Activated naive CD4-positive, alpha-beta T cell treated with Interleukin-2 at 50 U/mL for 16 hours (primary cell): ENCODE measurements around the gene RIMS4.

ENCODE experiments used
- DNase-seq: peaks from one replicate; pipeline ENCODE4 v3.0.0-alpha.2; 2020

RIMS4 gene

DNA sequence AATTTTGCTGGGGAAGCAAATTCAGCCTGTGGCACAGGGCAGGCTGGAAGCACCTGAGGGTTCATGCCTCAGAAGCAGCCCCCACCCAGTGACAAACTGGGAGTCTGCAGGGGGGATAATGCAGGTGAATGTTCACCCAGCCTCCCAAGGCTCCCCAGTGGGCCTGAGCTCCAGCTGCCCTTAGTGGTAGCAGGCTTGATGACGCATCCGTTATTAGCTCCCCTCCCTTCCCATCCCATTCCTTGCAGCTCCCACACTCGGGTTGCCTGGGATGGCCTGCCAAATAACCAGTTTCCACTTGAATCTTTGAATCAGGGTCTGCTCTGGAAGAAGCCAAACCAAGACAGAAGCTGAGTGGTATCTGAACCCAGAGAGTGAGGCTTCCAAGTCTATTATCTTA, 48.9 kb downstream of the RIMS4 start:
- DNase-seq = no peak

DNA sequence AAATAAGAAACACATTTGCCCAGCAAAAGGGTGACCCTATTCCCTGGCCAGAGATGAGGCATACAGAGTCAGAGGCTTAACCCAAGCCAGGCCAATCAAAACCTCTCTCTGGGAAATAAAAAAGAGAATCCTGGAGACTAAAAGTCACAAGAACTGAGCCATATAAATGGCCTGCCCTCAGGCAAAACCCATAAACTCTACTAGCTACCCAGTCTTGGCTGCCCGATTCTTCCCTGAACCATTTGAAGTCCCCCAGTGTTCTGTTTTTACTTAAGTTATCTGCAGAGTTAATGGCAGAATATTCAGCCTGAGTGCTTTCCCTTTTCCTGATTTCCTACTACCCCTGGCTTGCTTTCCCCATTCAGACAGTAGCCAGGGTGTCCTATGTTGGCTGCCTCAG, 50.8 kb downstream of the RIMS4 start:
- DNase-seq = no peak

DNA sequence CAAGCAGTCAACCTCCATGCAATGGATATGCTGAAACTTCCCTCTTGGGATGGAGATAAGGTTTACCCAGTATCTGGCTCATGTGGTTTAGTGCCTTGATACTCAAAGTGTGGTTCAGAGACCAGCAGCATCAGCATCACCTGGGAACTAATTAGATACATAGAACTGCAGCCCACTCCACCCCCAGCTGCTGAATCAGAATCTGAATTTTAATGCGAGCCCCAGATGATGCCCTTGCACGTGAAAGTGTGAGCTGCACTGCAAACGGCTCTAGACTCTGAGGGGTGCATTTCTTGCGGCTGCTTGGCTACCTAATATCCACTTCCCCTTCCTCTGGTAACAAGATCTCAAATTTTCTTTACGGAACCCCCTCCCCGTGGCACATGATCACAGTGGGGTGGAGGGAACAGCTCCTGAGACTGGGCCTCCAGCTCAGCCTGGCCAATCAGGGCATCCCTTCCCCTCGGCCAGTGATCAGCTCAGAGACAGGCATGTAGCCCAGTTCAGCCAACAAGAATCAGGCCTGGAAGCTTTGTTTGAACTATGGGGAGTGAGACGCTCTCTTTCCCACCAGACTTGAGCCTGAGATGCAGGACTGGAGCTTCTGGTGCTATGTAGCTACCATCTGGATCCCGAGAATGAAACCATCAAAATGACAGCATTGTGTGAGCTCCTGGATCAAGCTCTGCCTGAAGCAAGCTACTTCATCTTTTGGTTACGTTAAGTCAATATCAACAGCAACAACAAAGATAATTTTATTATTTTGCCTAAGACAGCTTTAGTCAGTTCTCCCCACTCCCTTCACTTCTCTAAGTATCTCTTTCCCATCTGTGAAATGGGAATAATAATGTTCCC, 51.9 kb downstream of the RIMS4 start:
- DNase-seq = no peak

DNA sequence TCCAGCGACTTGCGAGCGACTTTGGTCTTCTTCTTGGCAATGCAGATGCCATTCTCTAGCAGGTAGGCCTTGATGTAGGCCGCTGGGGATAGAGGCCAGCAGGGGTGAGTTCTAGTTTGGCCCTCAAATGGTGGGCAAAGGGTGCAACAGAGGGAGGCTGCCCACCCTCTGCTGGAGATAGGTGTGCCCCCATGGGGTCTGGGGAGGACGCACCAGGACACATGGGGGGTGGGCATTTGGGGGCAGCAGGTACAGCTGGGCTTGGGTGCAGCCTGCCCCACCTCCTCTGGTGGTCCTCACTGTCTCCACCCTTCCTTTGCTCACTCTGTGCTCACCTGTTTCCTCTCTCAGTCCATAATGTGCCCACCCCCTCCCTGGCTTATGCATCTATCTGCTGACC, 53.4 kb downstream of the RIMS4 start:
- no peak for DNase-seq

DNA sequence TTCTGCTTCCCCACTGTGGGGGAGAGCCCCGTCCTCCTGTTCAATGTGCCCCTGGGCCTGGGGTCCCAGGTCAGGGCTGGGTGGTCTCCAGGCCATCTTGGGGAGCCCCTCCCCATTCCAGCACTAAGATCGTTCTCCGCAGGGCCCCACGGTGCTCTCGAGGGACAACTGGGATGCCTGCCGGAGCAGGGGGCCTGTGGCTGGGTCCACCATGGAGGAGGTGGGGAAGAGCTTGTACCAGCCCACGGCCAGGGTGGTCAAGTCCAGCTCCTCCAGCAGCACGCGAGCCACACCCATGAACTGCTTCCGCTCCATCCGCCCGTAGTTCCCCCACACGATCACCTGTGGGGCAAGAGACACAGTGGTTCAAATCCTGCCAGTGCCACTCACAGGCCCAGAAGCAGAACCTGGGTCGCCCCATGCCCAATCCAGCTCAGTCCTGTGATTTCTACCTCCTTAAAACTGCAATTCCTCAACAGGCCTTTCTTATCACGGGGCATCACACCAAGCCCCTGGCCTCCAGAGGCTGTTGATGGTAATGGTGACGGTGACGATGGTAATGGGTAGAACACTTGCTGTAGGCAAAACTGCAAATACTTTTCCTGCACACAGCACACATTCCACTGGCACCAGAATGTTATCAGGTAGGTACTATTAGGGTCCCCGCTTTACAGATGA, 54.2 kb downstream of the RIMS4 start:
- DNase-seq = no peak

DNA sequence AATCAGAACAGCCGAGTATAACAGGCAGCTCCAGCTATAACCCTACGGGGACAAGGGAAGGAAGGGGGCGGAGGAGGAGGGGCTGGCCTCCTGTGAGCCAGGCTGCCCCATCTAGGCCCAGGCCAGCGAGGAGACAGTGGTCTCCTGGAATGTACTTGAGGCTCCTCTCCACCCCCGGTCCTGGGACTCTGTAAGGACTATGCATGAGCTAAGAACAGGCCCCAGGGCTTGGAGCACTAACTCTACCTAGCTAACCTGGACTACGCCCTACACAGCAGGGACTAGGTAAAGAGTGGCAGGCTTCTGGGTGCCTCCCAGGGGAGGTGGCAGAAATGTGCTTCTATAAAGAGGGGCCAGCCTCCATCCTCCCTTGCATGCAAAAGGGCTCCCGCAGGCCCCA, 55.8 kb downstream of the RIMS4 start:
- no peak for DNase-seq

- no peak for DNase-seq
These were observed 58.0 kb downstream of the RIMS4 start for GRCh38 chr20:44752099-44752931.

DNA sequence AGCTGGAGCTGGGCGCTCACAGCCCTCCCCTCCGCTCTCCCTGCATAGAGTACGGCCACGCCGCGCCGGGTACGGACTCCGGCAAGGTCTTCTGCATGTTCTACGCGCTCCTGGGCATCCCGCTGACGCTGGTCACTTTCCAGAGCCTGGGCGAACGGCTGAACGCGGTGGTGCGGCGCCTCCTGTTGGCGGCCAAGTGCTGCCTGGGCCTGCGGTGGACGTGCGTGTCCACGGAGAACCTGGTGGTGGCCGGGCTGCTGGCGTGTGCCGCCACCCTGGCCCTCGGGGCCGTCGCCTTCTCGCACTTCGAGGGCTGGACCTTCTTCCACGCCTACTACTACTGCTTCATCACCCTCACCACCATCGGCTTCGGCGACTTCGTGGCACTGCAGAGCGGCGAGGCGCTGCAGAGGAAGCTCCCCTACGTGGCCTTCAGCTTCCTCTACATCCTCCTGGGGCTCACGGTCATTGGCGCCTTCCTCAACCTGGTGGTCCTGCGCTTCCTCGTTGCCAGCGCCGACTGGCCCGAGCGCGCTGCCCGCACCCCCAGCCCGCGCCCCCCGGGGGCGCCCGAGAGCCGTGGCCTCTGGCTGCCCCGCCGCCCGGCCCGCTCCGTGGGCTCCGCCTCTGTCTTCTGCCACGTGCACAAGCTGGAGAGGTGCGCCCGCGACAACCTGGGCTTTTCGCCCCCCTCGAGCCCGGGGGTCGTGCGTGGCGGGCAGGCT, 60.1 kb downstream of the RIMS4 start:
- no peak for DNase-seq

- no peak for DNase-seq
These were observed 62.4 kb downstream of the RIMS4 start for GRCh38 chr20:44748005-44748370.

DNA sequence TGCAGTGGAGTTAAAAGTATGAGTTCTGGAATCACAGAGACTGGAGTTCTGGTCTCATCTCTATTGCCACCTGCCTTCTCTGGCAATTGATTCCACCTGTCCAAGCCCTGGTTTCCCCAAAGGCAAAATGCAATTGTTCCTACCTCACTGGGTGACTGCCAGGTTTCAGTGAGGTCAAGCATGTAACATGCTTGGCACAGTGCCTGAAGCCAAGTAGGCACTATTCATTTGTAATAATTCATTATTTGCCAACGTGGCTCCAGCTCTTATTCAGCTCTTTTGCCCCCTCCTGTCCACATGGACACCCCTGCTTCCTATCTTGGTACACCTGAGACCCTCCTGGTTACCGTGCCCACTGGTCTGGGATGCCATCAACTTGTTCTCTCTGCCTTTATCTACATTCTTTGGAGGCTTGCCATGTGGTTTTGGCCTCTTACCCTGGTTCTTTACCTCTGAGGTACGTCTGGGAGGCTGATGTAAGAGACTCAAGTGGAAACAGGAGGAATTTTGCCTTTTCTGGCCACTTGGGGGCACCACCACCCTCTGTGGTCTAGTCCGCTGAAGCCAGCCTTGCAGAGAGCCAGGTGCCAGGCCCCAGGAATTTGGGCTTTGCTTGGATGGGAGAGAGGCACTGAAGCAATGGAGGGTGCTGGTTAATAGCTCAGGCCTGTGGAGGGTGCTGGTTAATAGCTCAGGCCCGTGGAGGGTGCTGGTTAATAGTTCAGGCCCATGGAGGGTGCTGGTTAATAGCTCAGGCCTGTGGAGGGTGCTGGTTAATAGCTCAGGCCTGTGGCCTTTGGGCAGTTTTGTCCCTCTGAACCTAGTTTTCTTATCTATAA, 63.0 kb downstream of the RIMS4 start:
- peak; percentile 58 for DNase-seq

DNA sequence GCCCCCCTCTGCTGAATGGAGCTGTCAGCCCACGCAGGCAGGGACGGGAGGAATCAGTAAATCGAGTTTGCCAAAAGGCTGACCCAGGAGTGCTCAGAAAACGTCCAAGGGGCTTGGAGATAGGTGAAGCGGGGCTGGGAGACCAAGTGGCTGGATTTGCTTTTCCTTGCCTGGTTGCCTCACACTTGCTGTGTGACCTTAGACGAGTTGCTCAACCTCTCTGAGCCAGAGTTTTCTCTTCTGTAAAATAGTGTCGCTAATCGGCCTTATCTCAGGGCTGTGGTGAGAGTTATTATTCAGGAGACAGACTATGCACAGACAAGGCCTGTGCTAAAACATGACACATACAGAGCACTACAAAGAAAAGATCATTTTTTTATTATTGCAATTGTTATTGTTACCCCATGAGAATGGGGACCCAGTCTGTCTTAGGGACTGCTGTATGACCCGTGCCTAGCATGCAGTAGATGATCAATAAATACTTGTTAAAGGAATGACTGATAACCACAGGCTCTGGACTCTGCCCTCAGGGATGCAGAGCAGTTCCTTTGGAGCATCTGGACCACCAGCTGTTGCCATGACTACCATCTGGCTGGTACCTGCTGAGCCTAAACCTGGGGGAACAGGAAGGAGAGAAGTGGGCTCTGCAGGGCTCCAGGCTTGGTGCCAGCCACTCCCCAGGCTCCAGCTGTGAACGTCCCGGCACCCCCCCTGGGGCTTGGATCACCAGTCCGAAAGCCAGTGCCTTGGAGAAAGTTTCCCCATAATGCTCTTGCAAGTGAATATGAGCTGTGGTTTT, 63.8 kb downstream of the RIMS4 start:
- no peak for DNase-seq

- DNase-seq = peak; percentile 60
These were observed 64.6 kb downstream of the RIMS4 start, which contains the start of gene KCNK15 for GRCh38 chr20:44745598-44746366. Gene KCNK15, plus strand, starts transcription at chr20:44745865. Its CDS starts 46 bp downstream, at chr20:44745911.

GRCh38 chr20:44745122-44745597, 65.2 kb downstream of the RIMS4 start:
- DNase-seq = no peak

- no peak for DNase-seq
These were observed 66.3 kb downstream of the RIMS4 start for GRCh38 chr20:44743916-44744655.

- DNase-seq = no peak
These were observed 67.2 kb downstream of the RIMS4 start for GRCh38 chr20:44743080-44743701.

- no peak for DNase-seq
These were observed 67.9 kb downstream of the RIMS4 start for GRCh38 chr20:44742304-44743079.

DNA sequence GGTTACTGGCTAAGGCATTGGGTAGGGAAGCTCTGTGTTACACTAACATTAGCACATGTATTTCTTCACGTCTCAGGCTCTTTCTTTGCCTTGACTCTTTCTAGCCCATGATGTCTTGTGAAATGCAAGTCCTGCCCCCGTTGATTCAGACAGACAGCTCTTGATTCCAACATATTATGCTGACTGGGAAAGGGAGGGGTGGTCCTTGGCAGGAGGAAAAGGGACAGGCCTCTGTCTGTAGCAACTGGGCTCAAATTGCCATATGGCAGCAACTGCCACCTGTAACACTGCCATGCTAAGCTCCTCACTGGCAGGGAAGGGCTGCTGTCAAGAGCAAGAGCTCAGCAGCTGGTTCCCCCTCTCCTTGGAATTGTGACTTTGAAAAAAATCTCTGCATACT, 70.4 kb downstream of the RIMS4 start:
- DNase-seq = no peak
